HepG2 (cell line): ENCODE measurements around the gene HABP4. TPM values are rescaled to one million over a fixed set of nuclear protein-coding genes. Genes with fewer than 3 reads are reported as not detected.
A peak's percentile ranks its signal among the peaks of the same experiment; 100 is the strongest.

Experiments used
- ATAC-seq: fragments of 200-7000 bp; cut with Tn5 transposase; 3 replicates; pipeline ENCODE4 v1.9.1; 2020; ENCODE audit warnings: mild to moderate bottlenecking, moderate library complexity
- BruUV-seq: library from RNA; stranded (reverse); fragments of 400-500 nt; replicated peaks from 2 replicates; lab custom pipeline; 2021; lab: Mats Ljungman, UMichigan
- CTCF ChIA-PET: fragments of 300-600 bp; formaldehyde crosslinking; extraction: SDS; loops from one replicate; lab custom pipeline; 2021; ENCODE audit warnings: low total read pairs, inconsistent platforms, low intra/inter-chr PET ratio; lab: Yijun Ruan, JAX
- POLR2A ChIA-PET: fragments of 350-600 bp; sonication (Branson Sonifier 250); formaldehyde crosslinking; loops from one replicate; lab custom pipeline; 2020; ENCODE audit warnings: antibody characterized with exemption, inconsistent platforms; lab: Yijun Ruan, JAX
- DNase-seq: peaks from one replicate; pipeline ENCODE4 v3.0.0-alpha.2; 2015; ENCODE audit warnings: low spot score
- FAIRE-seq: peaks from 3 replicates; lab custom pipeline; 2011; peaks lifted over from hg19 to GRCh38; lab: Jason Lieb, UNC
- H2AFZ ChIP-seq: one replicate; pipeline ENCODE4 v1.6.1; 2011; ENCODE audit warnings: low read length, inconsistent platforms
- H3K27ac ChIP-seq: fragments of 300-600 bp; 3 replicates; pipeline ENCODE4 v1.8.0; 2011; ENCODE audit warnings: mixed run types, mild to moderate bottlenecking, mixed read lengths, low read length, inconsistent platforms; ENCODE audit not compliant: insufficient read depth; ENCODE audit errors: extremely low read length
- H3K27me3 ChIP-seq, 2 experiments: fragments of 200-600 bp in 1 of 2; 2 replicates in 1 of 2; 3 replicates in 1 of 2; pipeline versions ENCODE4 v1.6.0 to v1.8.0; 2011; ENCODE audit warnings: low read length in 2 of 2, mild to moderate bottlenecking in 2 of 2, moderate library complexity in 2 of 2, inconsistent platforms in 1 of 2; ENCODE audit not compliant: insufficient read depth in 2 of 2, control insufficient read depth in 1 of 2
- H3K36me3 ChIP-seq, 2 experiments: fragments of 200-600 bp in 1 of 2; replicated peaks in 1 of 2; 2 replicates in 1 of 2; 3 replicates in 1 of 2; pipeline versions ENCODE4 v1.5.1 to v1.8.0; 2011; ENCODE audit warnings: low read length in 2 of 2, inconsistent platforms in 1 of 2; ENCODE audit not compliant: insufficient read depth in 2 of 2, control insufficient read depth in 1 of 2
- H3K4me1 ChIP-seq: 2 replicates; pipeline ENCODE4 v1.5.1; 2012; ENCODE audit warnings: low read length, inconsistent platforms; ENCODE audit not compliant: insufficient read depth
- H3K4me2 ChIP-seq: 2 replicates; pipeline ENCODE4 v1.6.0; 2011; ENCODE audit warnings: low read depth, low read length, inconsistent platforms
- H3K4me3 ChIP-seq, 3 experiments: fragments of 200-600 bp in 1 of 3; sonication (generic), shearing (Covaris generic) in 1 of 3; replicated peaks in 1 of 3; 2 replicates each; pipeline ENCODE4 v1.5.1; 2011 to 2016; ENCODE audit warnings: low read length in 3 of 3, inconsistent platforms in 2 of 3, low read depth in 2 of 3, mild to moderate bottlenecking in 2 of 3, control low read depth in 1 of 3, mixed read lengths in 1 of 3; ENCODE audit not compliant: insufficient read depth in 1 of 3
- H3K79me2 ChIP-seq: one replicate; pipeline ENCODE4 v1.6.1; 2011; ENCODE audit warnings: low read length, inconsistent platforms; ENCODE audit not compliant: insufficient read depth
- H3K9ac ChIP-seq: 2 replicates; pipeline ENCODE4 v1.6.0; 2011; ENCODE audit warnings: mild to moderate bottlenecking, low read depth, low read length, inconsistent platforms; ENCODE audit not compliant: insufficient read depth
- H3K9me3 ChIP-seq: 2 replicates; pipeline ENCODE4 v1.5.1; 2012; ENCODE audit warnings: mild to moderate bottlenecking, low read length
- H4K20me1 ChIP-seq: 2 replicates; pipeline ENCODE4 v1.6.0; 2011; ENCODE audit warnings: inconsistent platforms, mild to moderate bottlenecking, low read length, moderate library complexity; ENCODE audit not compliant: insufficient read depth
- FOXK2 ChIP-seq: fragments of 450-650 bp; IDR thresholded peaks from 2 replicates; pipeline ENCODE4 v1.6.1; 2016
- GATAD2A ChIP-seq: IDR thresholded peaks from 2 replicates; pipeline ENCODE4 v1.6.1; 2016
- HDAC2 ChIP-seq: sonication (generic); formaldehyde crosslinking; IDR thresholded peaks from 2 replicates; pipeline ENCODE4 v1.4.0; 2020; ENCODE audit warnings: missing genetic modification reagents
- HNRNPH1 ChIP-seq: fragments of 200-400 bp; formaldehyde crosslinking; optimal IDR thresholded peaks from 2 replicates; pipeline ENCODE3; 2017; ENCODE audit warnings: mild to moderate bottlenecking, low read depth, low read length
- RBM22 ChIP-seq: fragments of 200-400 bp; formaldehyde crosslinking; optimal IDR thresholded peaks from 2 replicates; pipeline ENCODE3; 2017; ENCODE audit warnings: mild to moderate bottlenecking, low read length, moderate library complexity
- SP5 ChIP-seq: IDR thresholded peaks from 2 replicates; pipeline ENCODE4 v1.6.1; 2016; ENCODE audit warnings: low read depth, borderline replicate concordance
- TRIM24 ChIP-seq: sonication (generic); formaldehyde crosslinking; IDR thresholded peaks from 2 replicates; pipeline ENCODE4 v1.8.0; 2022; ENCODE audit warnings: mild to moderate bottlenecking, missing genetic modification reagents
- YY1 ChIP-seq: IDR thresholded peaks from 2 replicates; pipeline ENCODE4 v1.6.1; 2011; ENCODE audit warnings: low read length, low read depth, moderate library complexity, mild to moderate bottlenecking; ENCODE audit not compliant: insufficient read depth, insufficient replicate concordance
- ZNF224 ChIP-seq: sonication (generic); formaldehyde crosslinking; IDR thresholded peaks from 2 replicates; pipeline ENCODE4 v1.5.0; 2020; ENCODE audit warnings: mild to moderate bottlenecking, missing genetic modification reagents
- ZNF616 ChIP-seq: sonication (generic); formaldehyde crosslinking; IDR thresholded peaks from 2 replicates; pipeline ENCODE4 v1.5.0; 2020; ENCODE audit warnings: low read depth, mild to moderate bottlenecking, missing genetic modification reagents
- ZNF747 ChIP-seq: sonication (generic); formaldehyde crosslinking; IDR thresholded peaks from 2 replicates; pipeline ENCODE4 v1.8.1; 2023; ENCODE audit warnings: missing genetic modification reagents, mild to moderate bottlenecking, borderline replicate concordance
- WGBS: methylation state at CpG from one replicate; pipeline ENCODE4 v1.1.6; 2017; ENCODE audit warnings: low lambda C conversion rate; 5-methylcytosine and 5-hydroxymethylcytosine counted together
- in situ Hi-C: cut with HindIII; loops from 2 replicates; pipeline ENCODE4 v1.10.0; 2017; ENCODE audit warnings: low pct_unique_long_range_greater_than_20kb; ENCODE audit not compliant: extremely low pct_ligation_motif_present
- intact Hi-C: fragments of 100-400 bp; cut with micrococcal nuclease; formaldehyde crosslinking; loops from one replicate; pipeline ENCODE4 v1.10.0; 2022; ENCODE audit not compliant: unreplicated experiment
- polyA plus RNA-seq, 8 experiments: library from polyadenylated mRNA; depleted of rRNA in 3 of 8; stranded (reverse) in 7 of 8; unstranded in 1 of 8; fragments of >200 nt; fragmentation: Illumina TruSeq in 4 of 8; extraction: Trizol in 4 of 8; gene quantifications; 2 replicates each; pipeline versions ENCODE4 v1.2.1 to v1.2.3, GENCODE V29; 2011 to 2016; ENCODE audit warnings: low read depth in 4 of 8, missing spikeins in 1 of 8, mixed read lengths in 1 of 8; ENCODE audit not compliant: insufficient read depth in 1 of 8
- total RNA-seq, 5 experiments: library from RNA; depleted of rRNA; stranded (reverse); fragments of >200 nt; fragmentation: Illumina TruSeq; extraction: Trizol; gene quantifications; 2 replicates each; pipeline ENCODE4 v1.2.3, GENCODE V29; 2016; ENCODE audit warnings: low read depth in 1 of 5
- TF ChIP-seq, protein P1 (sequence below): sonication (generic); formaldehyde crosslinking; IDR thresholded peaks from 2 replicates; pipeline ENCODE4 v1.4.0; 2020; ENCODE audit warnings: mild to moderate bottlenecking, missing genetic modification reagents, borderline replicate concordance
- TF ChIP-seq, protein P2 (sequence below): sonication (generic); formaldehyde crosslinking; IDR thresholded peaks from 2 replicates; pipeline ENCODE4 v1.4.0; 2020; ENCODE audit warnings: mild to moderate bottlenecking, missing genetic modification reagents, borderline replicate concordance
- TF ChIP-seq, protein P3 (sequence below): IDR thresholded peaks from 2 replicates; pipeline ENCODE4 v1.6.1; 2018; ENCODE audit warnings: missing genetic modification reagents
- TF ChIP-seq, protein P4 (sequence below): sonication (generic); formaldehyde crosslinking; IDR thresholded peaks from 2 replicates; pipeline ENCODE4 v1.8.0; 2022; ENCODE audit warnings: mild to moderate bottlenecking, missing genetic modification reagents; ENCODE audit not compliant: insufficient replicate concordance

The HABP4 gene
- total and polyA plus RNA-seq, 2 of the 13 experiments (the other 11 are each of a cell fraction or from before 2014, with no cell fraction given): 14.3 to 26.6 TPM

DNA sequence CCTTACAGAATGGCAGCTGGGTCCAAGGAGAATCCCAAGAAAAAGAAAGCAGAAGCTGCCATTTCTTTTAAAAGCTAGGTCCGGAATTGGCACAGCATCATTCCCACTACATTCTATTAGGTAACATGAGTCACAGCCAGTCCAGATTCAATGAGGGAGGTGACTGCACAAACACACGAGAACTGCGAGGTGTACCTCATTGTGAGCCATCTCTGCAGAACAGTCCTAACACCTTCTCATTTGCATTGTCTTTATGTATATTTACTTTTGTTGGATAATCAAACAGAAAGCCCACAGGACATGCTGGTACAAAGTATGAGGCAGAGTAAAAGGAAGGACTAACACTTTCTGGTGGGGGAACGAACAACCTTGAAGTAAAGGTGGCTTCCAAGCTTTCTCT is 14.6 kb upstream of the HABP4 start:
- Histone ChIP-seq H3K9me3 (no peaks in the 10 kb centered on the region), H3K4me1 (peaks cover 66% of the 10 kb centered on the region), H2AFZ (no peak overlapping the region), H3K27me3 (no peaks in the 10 kb centered on the region), H3K4me3 (peak overlapping the region in 1 of 3 experiments; percentile 8; a peak in 1 of 6 replicates), H3K79me2 (no peaks in the 10 kb centered on the region), H3K27ac (peak overlapping the region; percentile 84), H3K9ac (peak overlapping the region; percentile 66; the same call in 1 of the 2 replicates), H3K4me2 (peak overlapping the region; percentile 61), H4K20me1 (no peaks in the 10 kb centered on the region), H3K36me3 (no peaks in the 10 kb centered on the region)
- BruUV-seq: no TSS peak
- WGBS: 40% methylated on average over 4 of the region's 4 CpGs
- DNase-seq: peak; percentile 55
- in situ Hi-C loops: no loop called here
- intact Hi-C loops: loop anchor here (5.0 kb wide), 1 partner anchor 108 kb away; no protein-coding TSS in a partner anchor
- ChIA-PET POLR2A (interaction anchor here (0.8 to 2.3 kb wide), 9 partner anchors 10 to 221 kb away, joined by 3 to 9 read pairs (median 3); partner anchors contain the start of genes HABP4, SLC35D2 and ZNF367), CTCF (no interaction called here)
- no peak for FAIRE-seq
- peak; percentile 15; the same call in 2 of the 3 replicates for ATAC-seq
- no peak for TF ChIP-seq ZNF616 (CRISPR knock-in tag)
- TF ChIP-seq, protein P1, sequence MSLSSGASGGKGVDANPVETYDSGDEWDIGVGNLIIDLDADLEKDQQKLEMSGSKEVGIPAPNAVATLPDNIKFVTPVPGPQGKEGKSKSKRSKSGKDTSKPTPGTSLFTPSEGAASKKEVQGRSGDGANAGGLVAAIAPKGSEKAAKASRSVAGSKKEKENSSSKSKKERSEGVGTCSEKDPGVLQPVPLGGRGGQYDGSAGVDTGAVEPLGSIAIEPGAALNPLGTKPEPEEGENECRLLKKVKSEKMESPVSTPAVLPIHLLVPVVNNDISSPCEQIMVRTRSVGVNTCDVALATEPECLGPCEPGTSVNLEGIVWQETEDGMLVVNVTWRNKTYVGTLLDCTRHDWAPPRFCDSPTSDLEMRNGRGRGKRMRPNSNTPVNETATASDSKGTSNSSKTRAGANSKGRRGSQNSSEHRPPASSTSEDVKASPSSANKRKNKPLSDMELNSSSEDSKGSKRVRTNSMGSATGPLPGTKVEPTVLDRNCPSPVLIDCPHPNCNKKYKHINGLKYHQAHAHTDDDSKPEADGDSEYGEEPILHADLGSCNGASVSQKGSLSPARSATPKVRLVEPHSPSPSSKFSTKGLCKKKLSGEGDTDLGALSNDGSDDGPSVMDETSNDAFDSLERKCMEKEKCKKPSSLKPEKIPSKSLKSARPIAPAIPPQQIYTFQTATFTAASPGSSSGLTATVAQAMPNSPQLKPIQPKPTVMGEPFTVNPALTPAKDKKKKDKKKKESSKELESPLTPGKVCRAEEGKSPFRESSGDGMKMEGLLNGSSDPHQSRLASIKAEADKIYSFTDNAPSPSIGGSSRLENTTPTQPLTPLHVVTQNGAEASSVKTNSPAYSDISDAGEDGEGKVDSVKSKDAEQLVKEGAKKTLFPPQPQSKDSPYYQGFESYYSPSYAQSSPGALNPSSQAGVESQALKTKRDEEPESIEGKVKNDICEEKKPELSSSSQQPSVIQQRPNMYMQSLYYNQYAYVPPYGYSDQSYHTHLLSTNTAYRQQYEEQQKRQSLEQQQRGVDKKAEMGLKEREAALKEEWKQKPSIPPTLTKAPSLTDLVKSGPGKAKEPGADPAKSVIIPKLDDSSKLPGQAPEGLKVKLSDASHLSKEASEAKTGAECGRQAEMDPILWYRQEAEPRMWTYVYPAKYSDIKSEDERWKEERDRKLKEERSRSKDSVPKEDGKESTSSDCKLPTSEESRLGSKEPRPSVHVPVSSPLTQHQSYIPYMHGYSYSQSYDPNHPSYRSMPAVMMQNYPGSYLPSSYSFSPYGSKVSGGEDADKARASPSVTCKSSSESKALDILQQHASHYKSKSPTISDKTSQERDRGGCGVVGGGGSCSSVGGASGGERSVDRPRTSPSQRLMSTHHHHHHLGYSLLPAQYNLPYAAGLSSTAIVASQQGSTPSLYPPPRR (CRISPR knock-in tag): 0 out of 2 replicates have a peak, but pooled peaks have one; percentile 57
- TF ChIP-seq, protein P2, sequence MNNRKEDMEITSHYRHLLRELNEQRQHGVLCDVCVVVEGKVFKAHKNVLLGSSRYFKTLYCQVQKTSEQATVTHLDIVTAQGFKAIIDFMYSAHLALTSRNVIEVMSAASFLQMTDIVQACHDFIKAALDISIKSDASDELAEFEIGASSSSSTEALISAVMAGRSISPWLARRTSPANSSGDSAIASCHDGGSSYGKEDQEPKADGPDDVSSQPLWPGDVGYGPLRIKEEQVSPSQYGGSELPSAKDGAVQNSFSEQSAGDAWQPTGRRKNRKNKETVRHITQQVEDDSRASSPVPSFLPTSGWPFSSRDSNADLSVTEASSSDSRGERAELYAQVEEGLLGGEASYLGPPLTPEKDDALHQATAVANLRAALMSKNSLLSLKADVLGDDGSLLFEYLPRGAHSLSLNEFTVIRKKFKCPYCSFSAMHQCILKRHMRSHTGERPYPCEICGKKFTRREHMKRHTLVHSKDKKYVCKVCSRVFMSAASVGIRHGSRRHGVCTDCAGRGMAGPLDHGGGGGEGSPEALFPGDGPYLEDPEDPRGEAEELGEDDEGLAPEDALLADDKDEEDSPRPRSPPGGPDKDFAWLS (CRISPR knock-in tag): no peak
- TF ChIP-seq YY1: no peak
- peak; percentile 70 for TF ChIP-seq GATAD2A (CRISPR knock-in tag)
- no peak for TF ChIP-seq ZNF224 (CRISPR knock-in tag)
- TF ChIP-seq FOXK2: no peak
- no peak for TF ChIP-seq RBM22
- TF ChIP-seq ZNF747 (CRISPR knock-in tag): no peak
- 0 out of 2 replicates have a peak, but pooled peaks have one; percentile 17 for TF ChIP-seq HDAC2 (CRISPR knock-in tag)
- TF ChIP-seq, protein P3, sequence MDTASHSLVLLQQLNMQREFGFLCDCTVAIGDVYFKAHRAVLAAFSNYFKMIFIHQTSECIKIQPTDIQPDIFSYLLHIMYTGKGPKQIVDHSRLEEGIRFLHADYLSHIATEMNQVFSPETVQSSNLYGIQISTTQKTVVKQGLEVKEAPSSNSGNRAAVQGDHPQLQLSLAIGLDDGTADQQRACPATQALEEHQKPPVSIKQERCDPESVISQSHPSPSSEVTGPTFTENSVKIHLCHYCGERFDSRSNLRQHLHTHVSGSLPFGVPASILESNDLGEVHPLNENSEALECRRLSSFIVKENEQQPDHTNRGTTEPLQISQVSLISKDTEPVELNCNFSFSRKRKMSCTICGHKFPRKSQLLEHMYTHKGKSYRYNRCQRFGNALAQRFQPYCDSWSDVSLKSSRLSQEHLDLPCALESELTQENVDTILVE (CRISPR knock-in tag): 0 out of 2 replicates have a peak, but pooled peaks have one; percentile 29
- TF ChIP-seq HNRNPH1: no peak
- TF ChIP-seq, protein P4, sequence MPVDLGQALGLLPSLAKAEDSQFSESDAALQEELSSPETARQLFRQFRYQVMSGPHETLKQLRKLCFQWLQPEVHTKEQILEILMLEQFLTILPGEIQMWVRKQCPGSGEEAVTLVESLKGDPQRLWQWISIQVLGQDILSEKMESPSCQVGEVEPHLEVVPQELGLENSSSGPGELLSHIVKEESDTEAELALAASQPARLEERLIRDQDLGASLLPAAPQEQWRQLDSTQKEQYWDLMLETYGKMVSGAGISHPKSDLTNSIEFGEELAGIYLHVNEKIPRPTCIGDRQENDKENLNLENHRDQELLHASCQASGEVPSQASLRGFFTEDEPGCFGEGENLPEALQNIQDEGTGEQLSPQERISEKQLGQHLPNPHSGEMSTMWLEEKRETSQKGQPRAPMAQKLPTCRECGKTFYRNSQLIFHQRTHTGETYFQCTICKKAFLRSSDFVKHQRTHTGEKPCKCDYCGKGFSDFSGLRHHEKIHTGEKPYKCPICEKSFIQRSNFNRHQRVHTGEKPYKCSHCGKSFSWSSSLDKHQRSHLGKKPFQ (CRISPR knock-in tag): no peak
- peak; percentile 22; the same call in 1 of the 2 replicates for TF ChIP-seq SP5 (CRISPR knock-in tag)
- TF ChIP-seq TRIM24: no peak
